IMR-90 (cell line): ENCODE measurements around the gene FGF9. TPM values are rescaled to one million over a fixed set of nuclear protein-coding genes. Genes with fewer than 3 reads are reported as not detected.

Source experiments
- ATAC-seq: fragments of 200-7000 bp; cut with Tn5 transposase; 2 replicates; pipeline ENCODE4 v1.9.1; 2020; ENCODE audit warnings: low read depth, mild to moderate bottlenecking, moderate library complexity
- BruUV-seq: library from RNA; stranded (reverse); fragments of 400-500 nt; replicated peaks from 2 replicates; lab custom pipeline; 2021; lab: Mats Ljungman, UMichigan
- CTCF ChIA-PET: fragments of 300-600 bp; formaldehyde crosslinking; extraction: SDS; loops from one replicate; lab custom pipeline; 2021; ENCODE audit warnings: antibody characterized with exemption; lab: Yijun Ruan, JAX
- POLR2A ChIA-PET: fragments of 300-600 bp; sonication (Branson Sonifier 250); formaldehyde crosslinking; loops from one replicate; lab custom pipeline; 2022; ENCODE audit warnings: antibody characterized with exemption; ENCODE audit not compliant: unreplicated experiment; lab: Charles Lee
- DNase-seq: peaks from one replicate; pipeline ENCODE4 v3.0.0; 2013
- H2AFZ ChIP-seq: replicated peaks from 2 replicates; pipeline ENCODE3; 2013; ENCODE audit warnings: low read length, mild to moderate bottlenecking; ENCODE audit not compliant: poor library complexity
- H2AK5ac ChIP-seq: 2 replicates; pipeline ENCODE4 v1.6.1; 2013; ENCODE audit warnings: low read depth, low read length, inconsistent platforms
- H2AK9ac ChIP-seq: replicated peaks from 2 replicates; pipeline ENCODE3; 2013; ENCODE audit warnings: mild to moderate bottlenecking, low read depth, low read length, moderate library complexity; ENCODE audit not compliant: poor library complexity
- H2BK120ac ChIP-seq: 2 replicates; pipeline ENCODE4 v1.6.1; 2013; ENCODE audit warnings: low read depth, low read length, inconsistent platforms
- H2BK15ac ChIP-seq: 3 replicates; pipeline ENCODE4 v1.6.1; 2013; ENCODE audit warnings: low read depth, low read length, inconsistent platforms
- H2BK20ac ChIP-seq: 2 replicates; pipeline ENCODE4 v1.6.1; 2013; ENCODE audit warnings: low read depth, mild to moderate bottlenecking, inconsistent platforms, low read length, moderate library complexity
- H2BK5ac ChIP-seq: 2 replicates; pipeline ENCODE4 v1.6.1; 2013; ENCODE audit warnings: mild to moderate bottlenecking, low read depth, low read length, inconsistent platforms; ENCODE audit not compliant: poor library complexity, severe bottlenecking
- H3K14ac ChIP-seq: replicated peaks from 2 replicates; pipeline ENCODE4 v1.6.1; 2013; ENCODE audit warnings: low read depth, low read length, inconsistent platforms
- H3K18ac ChIP-seq: 2 replicates; pipeline ENCODE4 v1.6.1; 2013; ENCODE audit warnings: low read depth, low read length, control low read depth
- H3K23ac ChIP-seq: 2 replicates; pipeline ENCODE4 v1.6.1; 2013; ENCODE audit warnings: low read depth, low read length, inconsistent platforms
- H3K27ac ChIP-seq: 2 replicates; pipeline ENCODE4 v1.5.1; 2013; ENCODE audit warnings: mild to moderate bottlenecking, control low read depth, low read length; ENCODE audit not compliant: insufficient read depth
- H3K27me3 ChIP-seq: 2 replicates; pipeline ENCODE4 v1.6.1; 2013; ENCODE audit warnings: low read length; ENCODE audit not compliant: control insufficient read depth, insufficient read depth
- H3K36me3 ChIP-seq: 2 replicates; pipeline ENCODE4 v1.6.1; 2013; ENCODE audit warnings: low read length, mixed read lengths; ENCODE audit not compliant: control insufficient read depth, insufficient read depth
- H3K4ac ChIP-seq: 2 replicates; pipeline ENCODE4 v1.6.1; 2013; ENCODE audit warnings: low read depth, low read length, inconsistent platforms
- H3K4me1 ChIP-seq: 2 replicates; pipeline ENCODE4 v1.6.1; 2013; ENCODE audit warnings: low read length, mixed read lengths; ENCODE audit not compliant: control insufficient read depth, insufficient read depth
- H3K4me2 ChIP-seq: 2 replicates; pipeline ENCODE4 v1.6.1; 2013; ENCODE audit warnings: low read depth, mild to moderate bottlenecking, control low read depth, low read length, moderate library complexity
- H3K4me3 ChIP-seq: 2 replicates; pipeline ENCODE4 v1.5.1; 2013; ENCODE audit warnings: low read depth, mild to moderate bottlenecking, control low read depth, low read length, moderate library complexity; ENCODE audit not compliant: insufficient read depth
- H3K56ac ChIP-seq: 2 replicates; pipeline ENCODE4 v1.6.1; 2013; ENCODE audit warnings: low read length, inconsistent platforms; ENCODE audit not compliant: insufficient read depth; ENCODE audit errors: extremely low read depth
- H3K79me1 ChIP-seq, 2 experiments: 2 replicates each; pipeline ENCODE4 v1.6.1; 2013; ENCODE audit warnings: low read length in 2 of 2, inconsistent platforms in 1 of 2, low read depth in 1 of 2
- H3K9ac ChIP-seq: 2 replicates; pipeline ENCODE4 v1.6.1; 2013; ENCODE audit warnings: low read depth, low read length, control low read depth
- H3K9me1 ChIP-seq: 2 replicates; pipeline ENCODE4 v1.6.1; 2013; ENCODE audit warnings: low read length, inconsistent platforms; ENCODE audit not compliant: insufficient read depth
- H3K9me3 ChIP-seq: 2 replicates; pipeline ENCODE4 v1.6.1; 2013; ENCODE audit warnings: low read length; ENCODE audit not compliant: control insufficient read depth, insufficient read depth
- H4K20me1 ChIP-seq: 2 replicates; pipeline ENCODE4 v1.6.1; 2013; ENCODE audit warnings: low read length, inconsistent platforms; ENCODE audit not compliant: insufficient read depth
- H4K5ac ChIP-seq: 2 replicates; pipeline ENCODE4 v1.6.1; 2013; ENCODE audit warnings: mild to moderate bottlenecking, low read depth, low read length, control low read depth
- H4K8ac ChIP-seq, 2 experiments: 2 replicates each; pipeline ENCODE4 v1.6.1; 2013; ENCODE audit warnings: low read depth in 2 of 2, low read length in 2 of 2, control low read depth in 1 of 2, inconsistent platforms in 1 of 2
- H4K91ac ChIP-seq: 2 replicates; pipeline ENCODE4 v1.6.1; 2013; ENCODE audit warnings: low read depth, low read length, inconsistent platforms; ENCODE audit not compliant: insufficient read depth
- BHLHE40 ChIP-seq: fragments of 150-350 bp; IDR thresholded peaks from 2 replicates; pipeline ENCODE4 v1.6.1; 2016; ENCODE audit warnings: mild to moderate bottlenecking, low read depth, low read length
- CEBPB ChIP-seq: IDR thresholded peaks from 2 replicates; pipeline ENCODE4 v1.6.1; 2012; ENCODE audit warnings: low read depth, low read length, improper control_type of control experiment
- CHD1 ChIP-seq: IDR thresholded peaks from 2 replicates; pipeline ENCODE4 v1.6.1; 2012; ENCODE audit warnings: low read depth, low read length, improper control_type of control experiment
- CTCF ChIP-seq: conservative IDR thresholded peaks from 2 replicates; pipeline ENCODE4 v1.5.1; 2012; ENCODE audit warnings: mild to moderate bottlenecking, low read depth, low read length, improper control_type of control experiment
- ELK1 ChIP-seq: fragments of 150-350 bp; IDR thresholded peaks from 2 replicates; pipeline ENCODE4 v1.6.1; 2016; ENCODE audit warnings: low read depth, mild to moderate bottlenecking, low read length, moderate library complexity, borderline replicate concordance
- FOS ChIP-seq: fragments of 150-350 bp; IDR thresholded peaks from 2 replicates; pipeline ENCODE4 v1.6.1; 2016; ENCODE audit warnings: low read depth, low read length
- MAFK ChIP-seq: IDR thresholded peaks from 2 replicates; pipeline ENCODE4 v1.6.1; 2012; ENCODE audit warnings: low read depth, low read length, improper control_type of control experiment
- MXI1 ChIP-seq: IDR thresholded peaks from 2 replicates; pipeline ENCODE4 v1.6.1; 2012; ENCODE audit warnings: low read depth, mild to moderate bottlenecking, low read length, moderate library complexity, borderline replicate concordance
- POLR2A ChIP-seq: IDR thresholded peaks from 2 replicates; pipeline ENCODE4 v1.6.1; 2012; ENCODE audit warnings: mild to moderate bottlenecking, low read depth, low read length
- RAD21 ChIP-seq: IDR thresholded peaks from 2 replicates; pipeline ENCODE4 v1.6.1; 2012; ENCODE audit warnings: low read length, improper control_type of control experiment
- RCOR1 ChIP-seq: IDR thresholded peaks from 2 replicates; pipeline ENCODE4 v1.6.1; 2012; ENCODE audit warnings: mild to moderate bottlenecking, low read length, improper control_type of control experiment; ENCODE audit not compliant: insufficient replicate concordance
- SMC3 ChIP-seq: fragments of 150-350 bp; IDR thresholded peaks from 2 replicates; pipeline ENCODE4 v1.6.1; 2016; ENCODE audit warnings: low read depth, mild to moderate bottlenecking, antibody characterized with exemption, low read length, moderate library complexity
- USF2 ChIP-seq: fragments of 150-350 bp; IDR thresholded peaks from 2 replicates; pipeline ENCODE4 v1.6.1; 2017; ENCODE audit warnings: mild to moderate bottlenecking, antibody characterized with exemption, low read length, low read depth
- WGBS, 2 experiments: methylation state at CpG; one replicate each; pipeline versions ENCODE4 v1.1.5 to v1.1.7; 2013; ENCODE audit warnings: missing lambda C conversion rate in 2 of 2; ENCODE audit not compliant: insufficient read length in 1 of 2; ENCODE audit errors: extremely low coverage in 2 of 2; 5-methylcytosine and 5-hydroxymethylcytosine counted together
- dilution Hi-C: fragments of 300-500 bp; cut with HindIII; formaldehyde crosslinking; loops from one replicate; pipeline ENCODE4 v1.14.3; 2018; ENCODE audit warnings: low sequenced_read_pairs; ENCODE audit not compliant: unreplicated experiment
- in situ Hi-C: fragments of 300-500 bp; cut with MboI; formaldehyde crosslinking; loops from 3 replicates; pipeline ENCODE4 v1.14.3; 2019; ENCODE audit warnings: low sequenced_read_pairs, inconsistent platforms, mixed read lengths
- intact Hi-C: fragments of 100-400 bp; cut with micrococcal nuclease; formaldehyde crosslinking; loops from 2 replicates; pipeline ENCODE4 v1.10.0; 2022
- polyA plus RNA-seq, 3 experiments: library from polyadenylated mRNA; depleted of rRNA; stranded (reverse); fragments of >200 nt; gene quantifications; 2 replicates each; pipeline ENCODE4 v1.2.3, GENCODE V29; 2012; ENCODE audit warnings: low replicate concordance in 1 of 3
- total RNA-seq: library from RNA; depleted of rRNA; stranded (reverse); fragments of >200 nt; gene quantifications from 2 replicates; pipeline ENCODE4 v1.2.3, GENCODE V29; 2012

FGF9 gene
- total and polyA plus RNA-seq, 2 of the 4 experiments (the other 2 are of a cell fraction) = under 0.01 to 0.05 TPM

GRCh38 chr13:21695546-21695945 is 24.7 kb downstream of the FGF9 start:
- TF ChIP-seq USF2 (no peak), POLR2A (no peak), SMC3 (no peak), RAD21 (no peak), CTCF (no peak), ELK1 (no peak), MXI1 (no peak), RCOR1 (no peak), FOS (no peak), CHD1 (no peak), MAFK (no peak), BHLHE40 (no peak), CEBPB (no peak)
- WGBS, 2 experiments = no CpG with 5 or more reads among the region's 4 CpGs
- Histone ChIP-seq H3K79me1 (no peaks in the 10 kb centered on the region), H3K4me1 (no peaks in the 10 kb centered on the region; the same call in 1 of the 2 replicates), H3K9me3 (no peaks in the 10 kb centered on the region), H3K36me3 (0 out of 2 replicates have a peak, but pooled peaks cover 1% of the 10 kb centered on the region), H3K4ac (no peak overlapping the region), H4K8ac (no peak overlapping the region), H2AK9ac (no peak overlapping the region), H4K20me1 (no peaks in the 10 kb centered on the region; the same call in 1 of the 2 replicates), H3K4me3 (no peak overlapping the region), H2BK120ac (no peak overlapping the region), H3K23ac (no peak overlapping the region), H3K27ac (no peak overlapping the region), H2AK5ac (no peak overlapping the region), H3K9ac (no peak overlapping the region), H4K5ac (no peak overlapping the region), H2AFZ (no peak overlapping the region), H2BK20ac (no peak overlapping the region), H3K27me3 (peaks cover 11% of the 10 kb centered on the region), H3K9me1 (no peaks in the 10 kb centered on the region), H2BK15ac (no peak overlapping the region), H3K14ac (no peak overlapping the region), H2BK5ac (no peak overlapping the region), H3K56ac (no peak overlapping the region), H3K4me2 (no peak overlapping the region), H4K91ac (no peak overlapping the region), H3K18ac (no peak overlapping the region)
- ChIA-PET CTCF (no interaction called here), POLR2A (no interaction called here)
- intact Hi-C loops (no loop called here), dilution Hi-C loops (no loop called here), in situ Hi-C loops (no loop called here)
- no TSS peak for BruUV-seq
- ATAC-seq (no peak), DNase-seq (no peak)
